Activated CD8-positive, alpha-beta memory T cell treated with anti-CD3 and anti-CD28 coated beads for 36 hours (primary cell): ENCODE measurements around the gene IL32. TPM values are rescaled to one million over a fixed set of nuclear protein-coding genes. Genes with fewer than 3 reads are reported as not detected.

Source experiments
- CTCF ChIA-PET: fragments of 350-600 bp; sonication (Branson Sonifier 250); formaldehyde crosslinking; loops from one replicate; lab custom pipeline; 2021; ENCODE audit warnings: antibody characterized with exemption; lab: Charles Lee
- POLR2A ChIA-PET: fragments of 350-600 bp; sonication (Branson Sonifier 250); formaldehyde crosslinking; loops from one replicate; lab custom pipeline; 2021; ENCODE audit warnings: antibody characterized with exemption; lab: Charles Lee
- total RNA-seq, 2 experiments: library from RNA; stranded (reverse); gene quantifications; one replicate each; pipeline ENCODE4 v1.2.3, GENCODE V29; 2021

IL32 gene
- total RNA-seq, 2 experiments from 2014 or later, result 1,098 to 1,123 TPM

DNA sequence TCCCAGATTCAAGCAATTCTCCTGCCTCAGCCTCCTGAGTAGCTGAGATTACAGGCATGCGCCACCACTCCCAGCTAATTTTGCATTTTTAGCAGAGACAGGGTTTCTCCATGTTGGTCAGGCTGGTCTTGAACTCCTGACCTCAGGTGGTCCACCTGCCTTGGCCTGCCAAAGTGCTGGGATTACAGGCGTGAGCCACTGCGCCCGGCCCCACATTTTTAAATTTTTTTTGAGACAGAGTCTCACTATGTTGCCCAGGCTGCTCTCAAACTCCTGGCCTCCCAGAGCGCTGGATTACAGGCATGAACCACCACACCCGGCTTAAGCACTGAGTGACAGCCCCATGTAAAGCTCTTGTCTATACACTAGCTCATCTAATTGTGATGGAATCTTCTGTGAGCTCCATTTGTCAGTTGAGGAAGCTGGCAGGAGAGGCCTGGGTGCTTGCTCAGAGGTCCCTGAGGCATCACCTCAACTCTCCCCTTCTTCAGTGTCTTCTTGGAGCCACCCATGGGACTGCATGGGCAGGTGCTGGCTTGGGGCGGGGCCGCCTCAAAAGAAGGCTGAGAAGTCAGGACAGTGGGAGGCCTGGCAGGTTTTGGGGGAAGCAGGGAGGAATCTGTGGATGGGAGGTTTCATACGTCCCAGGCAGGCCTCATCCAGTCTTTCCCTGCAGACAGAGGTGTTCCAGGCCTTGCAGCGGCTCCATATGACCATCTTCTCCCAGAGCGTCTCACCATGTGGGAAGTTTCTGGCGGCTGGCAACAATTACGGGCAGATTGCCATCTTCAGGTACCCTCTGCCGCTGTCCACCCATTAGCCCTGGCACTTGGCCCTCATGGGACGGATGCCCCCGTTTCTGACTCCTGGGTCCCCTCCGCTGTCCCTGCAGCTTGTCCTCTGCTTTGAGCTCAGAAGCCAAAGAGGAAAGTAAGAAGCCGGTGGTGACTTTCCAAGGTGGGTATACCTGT, 40.1 kb upstream of the IL32 start:
- CTCF ChIA-PET, result interaction anchor here (0.9 to 3.1 kb wide), 5 partner anchors 8 to 157 kb away, joined by 3 to 10 read pairs (median 4); no protein-coding TSS in a partner anchor
- POLR2A ChIA-PET, result interaction anchor here (0.6 kb wide), 1 partner anchor 22 kb away, joined by 7 read pairs; no protein-coding TSS in a partner anchor

DNA sequence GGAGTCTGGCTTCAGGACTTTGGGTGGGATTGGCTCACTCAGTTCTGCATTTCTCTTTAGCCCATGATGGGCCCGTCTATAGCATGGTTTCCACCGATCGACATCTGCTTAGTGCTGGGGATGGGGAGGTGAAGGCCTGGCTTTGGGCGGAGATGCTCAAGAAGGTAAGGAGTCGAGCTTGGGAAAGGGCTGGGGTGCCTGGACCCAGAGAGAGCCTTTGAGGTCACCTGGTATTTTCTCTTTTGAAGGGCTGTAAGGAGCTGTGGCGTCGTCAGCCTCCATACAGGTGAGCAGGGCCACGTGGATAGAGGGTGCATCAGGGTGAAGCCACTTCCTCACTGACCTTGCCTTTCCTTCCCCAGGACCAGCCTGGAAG, 39.4 kb upstream of the IL32 start:
- POLR2A ChIA-PET, result no interaction called here

GRCh38 chr16:3026609-3027488, 38.6 kb upstream of the IL32 start:
- POLR2A ChIA-PET, result no interaction called here
- CTCF ChIA-PET, result interaction anchor here (0.9 to 8.9 kb wide), 12 partner anchors 6 to 159 kb away, joined by 3 to 80 read pairs (median 10); partner anchors contain the start of genes CLDN6, HCFC1R1, THOC6 and TNFRSF12A

More for the DNA sequence above, 39.4 kb upstream of the IL32 start:
- CTCF ChIA-PET, result interaction anchor here (1.7 kb wide), 1 partner anchor 8 kb away, joined by 4 read pairs; no protein-coding TSS in a partner anchor

- ChIA-PET POLR2A (interaction anchor here (0.6 to 0.9 kb wide), 4 partner anchors 57 to 131 kb away, joined by 3 to 4 read pairs (median 4); partner anchors contain the start of gene ZNF213), CTCF (interaction anchor here (0.9 to 8.9 kb wide), 20 partner anchors 7 to 159 kb away, joined by 3 to 80 read pairs (median 6); partner anchors contain the start of genes CLDN6, HCFC1R1, MMP25 and THOC6)
Measured at GRCh38 chr16:3027489-3027795, 38.0 kb upstream of the IL32 start.

GRCh38 chr16:3027983-3028715, 37.3 kb upstream of the IL32 start:
- POLR2A ChIA-PET, result interaction anchor here (0.6 to 1.5 kb wide), 7 partner anchors 11 to 130 kb away, joined by 3 to 6 read pairs (median 4); partner anchors contain the start of gene ZNF213
- CTCF ChIA-PET, result interaction anchor here (0.9 to 8.9 kb wide), 23 partner anchors 7 to 160 kb away, joined by 3 to 80 read pairs (median 5); partner anchors contain the start of genes CLDN6, HCFC1R1, MMP25 and THOC6

- CTCF ChIA-PET, result interaction anchor here (1.0 to 8.9 kb wide), 20 partner anchors 8 to 147 kb away, joined by 3 to 80 read pairs (median 7); partner anchors contain the start of genes CLDN6, HCFC1R1, MMP25 and THOC6
- POLR2A ChIA-PET, result interaction anchor here (0.9 to 1.5 kb wide), 4 partner anchors 9 to 38 kb away, joined by 3 to 6 read pairs (median 5); partner anchors contain the start of gene TNFRSF12A
Measured at GRCh38 chr16:3028716-3029319, 36.6 kb upstream of the IL32 start.

- POLR2A ChIA-PET, result interaction anchor here (1.2 to 1.5 kb wide), 2 partner anchors 10 to 37 kb away, joined by 6 read pairs; partner anchors contain the start of gene TNFRSF12A
- CTCF ChIA-PET, result interaction anchor here (0.8 to 8.9 kb wide), 11 partner anchors 9 to 138 kb away, joined by 3 to 80 read pairs (median 16); partner anchors contain the start of genes CLDN6, HCFC1R1, THOC6 and TNFRSF12A
Measured at GRCh38 chr16:3029491-3030221, 35.8 kb upstream of the IL32 start.

DNA sequence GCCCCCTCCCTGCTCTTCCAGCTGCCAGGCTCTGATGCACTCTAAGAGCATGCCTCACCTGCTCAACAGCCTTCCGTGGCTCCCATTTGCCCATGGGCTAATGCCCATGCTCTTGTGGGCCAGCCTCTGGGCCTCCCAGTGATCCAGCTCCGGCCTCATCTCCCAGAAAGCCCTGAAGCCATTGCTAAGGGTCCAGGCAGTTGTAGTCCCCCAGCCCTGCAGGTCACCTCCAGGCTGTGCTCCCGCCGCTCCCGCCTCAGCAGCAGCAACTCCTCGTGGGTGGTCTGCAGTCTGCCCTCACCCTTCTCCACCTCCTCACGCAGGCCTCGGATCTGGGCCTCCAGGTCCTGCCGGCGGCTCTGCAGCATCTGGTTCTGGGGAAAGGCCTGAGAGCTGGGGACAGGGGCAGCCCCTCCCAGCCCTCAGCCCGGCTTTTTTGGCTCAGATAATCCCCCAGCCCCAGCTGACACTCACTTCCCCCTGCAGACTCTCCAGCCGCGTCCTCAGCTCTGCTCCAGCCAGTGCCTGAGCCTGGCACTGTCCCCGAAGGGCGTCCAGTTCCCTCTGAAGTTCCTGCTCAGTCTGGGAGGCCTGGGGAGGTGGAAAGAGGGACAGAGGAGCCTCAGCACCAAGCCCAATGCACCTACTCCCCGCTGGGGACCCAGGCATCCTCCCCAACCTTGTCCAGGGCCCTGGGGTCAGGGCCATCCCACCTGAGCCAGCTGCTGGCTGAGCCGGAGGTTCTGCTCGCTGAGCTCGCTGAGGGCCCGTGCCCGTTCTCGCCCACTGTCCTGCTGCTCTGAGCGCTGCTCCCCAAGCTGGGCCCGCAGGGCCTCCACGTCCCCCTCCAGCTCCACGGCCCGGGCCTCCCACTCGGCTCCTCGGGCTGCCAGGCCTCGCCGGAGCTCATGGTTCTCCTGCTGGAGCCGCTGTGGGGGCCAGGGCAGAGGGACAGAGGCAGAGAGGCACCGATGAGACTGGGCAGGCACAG, 34.9 kb upstream of the IL32 start:
- ChIA-PET CTCF (interaction anchor here (1.1 to 8.9 kb wide), 18 partner anchors 10 to 142 kb away, joined by 4 to 80 read pairs (median 7); partner anchors contain the start of genes CLDN6, HCFC1R1, IL32 and MMP25), POLR2A (interaction anchor here (1.2 to 1.5 kb wide), 2 partner anchors 10 to 36 kb away, joined by 6 read pairs; partner anchors contain the start of gene TNFRSF12A)

DNA sequence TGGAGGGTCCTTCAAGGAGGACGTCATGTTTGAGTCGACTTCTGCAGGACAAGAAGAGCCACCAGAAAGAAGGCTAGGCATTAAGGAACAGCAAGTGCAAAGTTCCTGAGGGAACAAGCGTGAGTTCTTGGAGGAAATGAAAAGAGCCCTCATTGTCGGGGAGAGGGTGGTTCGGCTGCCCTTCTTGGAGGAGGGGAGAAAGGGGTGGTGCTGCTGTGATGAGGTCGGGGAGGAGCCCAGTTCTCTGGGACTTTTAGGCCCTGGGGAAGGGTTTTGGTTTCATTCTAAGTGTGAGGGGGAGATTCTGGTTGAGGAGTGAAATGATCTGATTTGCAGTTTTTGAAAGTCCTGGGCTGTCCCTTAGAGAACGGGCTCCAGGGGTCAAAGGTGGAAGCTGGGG, 32.8 kb upstream of the IL32 start:
- ChIA-PET POLR2A (no interaction called here), CTCF (interaction anchor here (0.9 to 8.9 kb wide), 12 partner anchors 10 to 150 kb away, joined by 3 to 80 read pairs (median 21); partner anchors contain the start of genes CLDN6, FLYWCH2, HCFC1R1 and IL32)

GRCh38 chr16:3035289-3035971, 30.0 kb upstream of the IL32 start:
- POLR2A ChIA-PET, result no interaction called here
- CTCF ChIA-PET, result interaction anchor here (0.9 to 8.9 kb wide), 3 partner anchors 15 to 94 kb away, joined by 3 to 80 read pairs (median 3); partner anchors contain the start of genes CLDN6, HCFC1R1, THOC6 and TNFRSF12A

DNA sequence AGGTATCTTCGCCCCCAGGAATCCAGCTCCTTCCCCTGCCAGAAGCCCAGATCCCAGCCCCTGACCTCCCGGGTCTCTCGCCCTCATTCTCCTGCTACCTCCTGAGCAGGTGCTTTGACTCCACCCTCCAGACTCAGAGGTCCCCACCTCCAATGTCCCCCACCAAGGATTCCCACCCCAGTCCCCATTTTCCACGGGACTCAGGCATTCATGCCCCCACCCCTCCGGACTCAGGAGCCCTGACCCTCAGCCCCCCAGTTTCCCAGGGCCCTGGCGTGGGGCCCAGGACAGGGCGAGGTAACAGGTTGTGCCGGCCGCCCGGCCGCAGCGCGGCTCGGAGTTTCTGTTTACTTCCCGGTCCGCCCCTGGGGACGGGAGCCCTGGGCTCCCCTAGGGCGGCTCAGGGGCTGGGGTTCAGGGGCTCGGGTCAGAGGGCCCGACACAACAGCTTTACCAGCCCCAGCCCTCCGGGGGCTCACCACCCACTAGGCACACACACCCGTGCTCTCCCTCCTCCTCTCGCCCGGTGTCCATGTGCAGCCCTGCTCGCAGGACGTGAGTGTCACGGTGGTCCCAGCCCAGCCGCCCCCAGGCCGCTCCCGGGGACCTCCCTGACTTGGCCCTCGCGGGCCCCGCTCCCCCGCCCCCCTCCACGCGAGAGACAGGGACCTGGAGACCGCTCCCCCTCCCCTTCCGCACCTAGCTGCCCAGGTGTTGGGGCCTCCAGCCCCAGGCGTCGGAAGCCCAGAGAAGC, 29.3 kb upstream of the IL32 start:
- POLR2A ChIA-PET, result no interaction called here
- CTCF ChIA-PET, result interaction anchor here (0.9 to 1.1 kb wide), 2 partner anchors 24 to 94 kb away, joined by 3 read pairs; no protein-coding TSS in a partner anchor

DNA sequence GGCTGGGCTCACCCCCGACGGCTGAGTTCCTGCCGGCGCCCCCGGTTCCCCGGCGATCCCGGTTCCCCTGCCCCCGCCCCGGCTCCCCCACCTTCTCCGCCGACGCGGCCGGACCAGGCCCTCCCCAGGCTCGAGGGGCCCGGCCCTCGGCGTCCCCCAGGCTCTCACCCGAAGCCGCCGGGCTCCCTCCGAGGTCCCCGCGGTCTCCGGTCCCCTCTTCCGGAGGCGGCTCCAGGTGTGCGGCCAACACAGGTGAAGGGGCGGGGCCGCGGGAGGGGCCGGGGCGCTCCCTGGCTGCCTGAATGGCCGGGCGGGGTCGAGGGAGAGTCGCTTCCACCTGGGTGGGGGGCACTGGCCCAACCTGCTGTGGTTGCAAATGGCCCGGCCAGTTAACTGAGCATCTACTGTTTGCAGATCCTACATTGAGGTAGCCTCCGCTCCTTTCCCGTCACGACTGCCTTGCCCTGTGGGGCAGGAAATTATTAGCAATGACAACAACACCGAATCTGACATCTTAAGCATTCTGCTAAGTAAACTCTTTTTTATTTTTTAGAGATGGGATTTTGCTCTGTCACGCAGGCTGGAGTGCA, 28.6 kb upstream of the IL32 start, which contains the start of gene BICDL2:
TSS of gene BICDL2 (minus strand) at position 219 of the 590 bp plus-strand sequence. CDS start 1,448 bp downstream, outside the sequence.
- ChIA-PET CTCF (no interaction called here), POLR2A (interaction anchor here (0.7 kb wide), 1 partner anchor 13 kb away, joined by 3 read pairs; no protein-coding TSS in a partner anchor)

DNA sequence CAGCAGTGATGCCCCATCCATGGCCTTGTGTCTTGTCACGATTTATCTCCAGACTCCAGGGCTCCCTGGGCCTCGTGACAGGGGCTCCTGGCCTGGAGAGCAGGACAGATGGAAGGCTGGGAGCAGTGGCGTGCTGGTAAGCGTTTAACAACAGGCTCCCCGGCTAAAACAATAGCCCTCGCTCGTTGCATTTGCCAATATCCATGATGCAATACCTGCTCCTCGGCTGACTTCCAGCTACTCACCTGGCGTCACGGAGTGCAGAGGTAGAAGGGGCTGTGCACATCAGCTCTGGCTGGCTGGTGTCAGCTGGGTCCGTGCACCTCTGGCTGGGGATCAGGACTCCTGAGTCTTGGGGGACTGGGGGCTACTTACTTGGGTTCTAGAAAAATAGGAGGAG, 27.2 kb upstream of the IL32 start:
- POLR2A ChIA-PET, result interaction anchor here (0.5 to 2.6 kb wide), 2 partner anchors 10 to 264 kb away, joined by 3 to 6 read pairs; no protein-coding TSS in a partner anchor
- CTCF ChIA-PET, result interaction anchor here (1.2 to 1.8 kb wide), 4 partner anchors 10 to 20 kb away, joined by 3 to 13 read pairs (median 5); no protein-coding TSS in a partner anchor
